GM12878 (cell line): ENCODE data around the gene TTLL12.

Source experiments
- CREB1 ChIP-seq: IDR thresholded peaks from 2 replicates; pipeline ENCODE4 v1.6.1; 2012; ENCODE audit warnings: low read depth, mild to moderate bottlenecking, inconsistent platforms
- IKZF1 ChIP-seq: fragments of 450-650 bp; conservative IDR thresholded peaks from 2 replicates; pipeline ENCODE4 v1.6.1; 2017; ENCODE audit warnings: antibody characterized with exemption, mild to moderate bottlenecking
- JUND ChIP-seq: IDR thresholded peaks from 2 replicates; pipeline ENCODE4 v1.6.1; 2012; ENCODE audit warnings: low read depth, mild to moderate bottlenecking, low read length, improper control_type of control experiment, moderate library complexity
- POLR2A ChIP-seq: IDR thresholded peaks from 2 replicates; pipeline ENCODE4 v1.6.1; 2011; ENCODE audit warnings: low read depth, mild to moderate bottlenecking, low read length
- POLR2AphosphoS5 ChIP-seq: IDR thresholded peaks from 2 replicates; pipeline ENCODE4 v1.6.1; 2011; ENCODE audit warnings: mild to moderate bottlenecking, low read length, inconsistent platforms
- RAD51 ChIP-seq: fragments of 450-650 bp; IDR thresholded peaks from 2 replicates; pipeline ENCODE4 v1.6.1; 2016; ENCODE audit warnings: moderate library complexity, mild to moderate bottlenecking, inconsistent platforms
- SUZ12 ChIP-seq: fragments of 200-600 bp; sonication (generic); IDR thresholded peaks from one replicate; pipeline ENCODE4 v1.6.1; 2018; ENCODE audit warnings: antibody characterized with exemption, mild to moderate bottlenecking; ENCODE audit not compliant: unreplicated experiment
- ZZZ3 ChIP-seq: IDR thresholded peaks from 2 replicates; pipeline ENCODE4 v1.6.1; 2011; ENCODE audit warnings: low read depth; ENCODE audit not compliant: control insufficient read depth, insufficient read length
- TF ChIP-seq, protein P1 (sequence below), 3 experiments: IDR thresholded peaks in 2 of 3; conservative IDR thresholded peaks in 1 of 3; 2 replicates each; pipeline ENCODE4 v1.5.1; 2011; ENCODE audit warnings: low read depth in 3 of 3, low read length in 3 of 3, mild to moderate bottlenecking in 3 of 3, control low read depth in 2 of 3, moderate library complexity in 2 of 3, inconsistent platforms in 1 of 3, mixed read lengths in 1 of 3; ENCODE audit not compliant: control insufficient read depth in 2 of 3, insufficient read depth in 1 of 3; ENCODE audit errors: extremely low read depth in 1 of 3
- TF ChIP-seq, protein P2 (sequence below): IDR thresholded peaks from 2 replicates; pipeline ENCODE4 v1.6.1; 2012; ENCODE audit warnings: mild to moderate bottlenecking, low read depth, low read length

DNA sequence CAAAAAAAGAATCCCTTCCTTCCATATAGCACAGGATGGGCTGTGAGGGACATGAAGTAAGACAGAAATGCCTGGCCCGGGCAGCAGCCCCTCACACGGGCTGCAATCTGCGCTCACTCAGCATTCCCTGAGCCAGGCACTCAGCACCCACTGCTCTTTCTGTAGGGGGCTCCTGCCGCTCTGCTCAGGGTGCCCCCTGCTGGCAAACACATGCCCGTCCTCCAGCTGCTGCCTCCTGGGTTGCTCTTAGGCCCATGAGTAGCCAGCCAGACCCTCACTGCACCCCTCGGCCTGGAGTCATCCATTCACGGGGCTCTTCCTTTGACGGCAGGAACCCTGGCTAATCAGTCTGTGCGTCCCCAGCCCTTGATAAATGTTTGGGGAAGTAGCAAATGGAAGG, 50.7 kb downstream of the TTLL12 start:
- TF ChIP-seq CREB1 (no peak), POLR2AphosphoS5 (no peak), POLR2A (no peak), SUZ12 (no peak), IKZF1 (no peak), ZZZ3 (no peak), JUND (no peak), RAD51 (no peak)
- TF ChIP-seq, protein P1, sequence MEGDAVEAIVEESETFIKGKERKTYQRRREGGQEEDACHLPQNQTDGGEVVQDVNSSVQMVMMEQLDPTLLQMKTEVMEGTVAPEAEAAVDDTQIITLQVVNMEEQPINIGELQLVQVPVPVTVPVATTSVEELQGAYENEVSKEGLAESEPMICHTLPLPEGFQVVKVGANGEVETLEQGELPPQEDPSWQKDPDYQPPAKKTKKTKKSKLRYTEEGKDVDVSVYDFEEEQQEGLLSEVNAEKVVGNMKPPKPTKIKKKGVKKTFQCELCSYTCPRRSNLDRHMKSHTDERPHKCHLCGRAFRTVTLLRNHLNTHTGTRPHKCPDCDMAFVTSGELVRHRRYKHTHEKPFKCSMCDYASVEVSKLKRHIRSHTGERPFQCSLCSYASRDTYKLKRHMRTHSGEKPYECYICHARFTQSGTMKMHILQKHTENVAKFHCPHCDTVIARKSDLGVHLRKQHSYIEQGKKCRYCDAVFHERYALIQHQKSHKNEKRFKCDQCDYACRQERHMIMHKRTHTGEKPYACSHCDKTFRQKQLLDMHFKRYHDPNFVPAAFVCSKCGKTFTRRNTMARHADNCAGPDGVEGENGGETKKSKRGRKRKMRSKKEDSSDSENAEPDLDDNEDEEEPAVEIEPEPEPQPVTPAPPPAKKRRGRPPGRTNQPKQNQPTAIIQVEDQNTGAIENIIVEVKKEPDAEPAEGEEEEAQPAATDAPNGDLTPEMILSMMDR (IDR thresholded peaks at IDR 0.05 in 2 of 3, conservative IDR thresholded peaks at IDR 0.05 in 1 of 3; ENCODE audit: control insufficient read depth in 2 of 3, extremely low read depth in 1 of 3, insufficient read depth in 1 of 3, low read depth in 3 of 3, low read length in 3 of 3): peak; percentile 62 to 82 (median 73)
- TF ChIP-seq, protein P2, sequence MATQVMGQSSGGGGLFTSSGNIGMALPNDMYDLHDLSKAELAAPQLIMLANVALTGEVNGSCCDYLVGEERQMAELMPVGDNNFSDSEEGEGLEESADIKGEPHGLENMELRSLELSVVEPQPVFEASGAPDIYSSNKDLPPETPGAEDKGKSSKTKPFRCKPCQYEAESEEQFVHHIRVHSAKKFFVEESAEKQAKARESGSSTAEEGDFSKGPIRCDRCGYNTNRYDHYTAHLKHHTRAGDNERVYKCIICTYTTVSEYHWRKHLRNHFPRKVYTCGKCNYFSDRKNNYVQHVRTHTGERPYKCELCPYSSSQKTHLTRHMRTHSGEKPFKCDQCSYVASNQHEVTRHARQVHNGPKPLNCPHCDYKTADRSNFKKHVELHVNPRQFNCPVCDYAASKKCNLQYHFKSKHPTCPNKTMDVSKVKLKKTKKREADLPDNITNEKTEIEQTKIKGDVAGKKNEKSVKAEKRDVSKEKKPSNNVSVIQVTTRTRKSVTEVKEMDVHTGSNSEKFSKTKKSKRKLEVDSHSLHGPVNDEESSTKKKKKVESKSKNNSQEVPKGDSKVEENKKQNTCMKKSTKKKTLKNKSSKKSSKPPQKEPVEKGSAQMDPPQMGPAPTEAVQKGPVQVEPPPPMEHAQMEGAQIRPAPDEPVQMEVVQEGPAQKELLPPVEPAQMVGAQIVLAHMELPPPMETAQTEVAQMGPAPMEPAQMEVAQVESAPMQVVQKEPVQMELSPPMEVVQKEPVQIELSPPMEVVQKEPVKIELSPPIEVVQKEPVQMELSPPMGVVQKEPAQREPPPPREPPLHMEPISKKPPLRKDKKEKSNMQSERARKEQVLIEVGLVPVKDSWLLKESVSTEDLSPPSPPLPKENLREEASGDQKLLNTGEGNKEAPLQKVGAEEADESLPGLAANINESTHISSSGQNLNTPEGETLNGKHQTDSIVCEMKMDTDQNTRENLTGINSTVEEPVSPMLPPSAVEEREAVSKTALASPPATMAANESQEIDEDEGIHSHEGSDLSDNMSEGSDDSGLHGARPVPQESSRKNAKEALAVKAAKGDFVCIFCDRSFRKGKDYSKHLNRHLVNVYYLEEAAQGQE: no peak
